GM23248 (cell line): Measurements from ENCODE around the gene CNPY3.

ENCODE experiments used
- EZH2 ChIP-seq: fragments of 200-600 bp; sonication (generic); IDR thresholded peaks from 2 replicates; pipeline ENCODE4 v1.6.1; 2018; ENCODE audit warnings: antibody characterized with exemption, mild to moderate bottlenecking; ENCODE audit not compliant: insufficient read depth, poor library complexity, severe bottlenecking
- EZH2phosphoT487 ChIP-seq: fragments of 200-600 bp; sonication (generic); IDR thresholded peaks from 2 replicates; pipeline ENCODE4 v1.6.1; 2018; ENCODE audit warnings: antibody characterized with exemption, moderate library complexity, mild to moderate bottlenecking, low read depth; ENCODE audit not compliant: insufficient read depth

DNA sequence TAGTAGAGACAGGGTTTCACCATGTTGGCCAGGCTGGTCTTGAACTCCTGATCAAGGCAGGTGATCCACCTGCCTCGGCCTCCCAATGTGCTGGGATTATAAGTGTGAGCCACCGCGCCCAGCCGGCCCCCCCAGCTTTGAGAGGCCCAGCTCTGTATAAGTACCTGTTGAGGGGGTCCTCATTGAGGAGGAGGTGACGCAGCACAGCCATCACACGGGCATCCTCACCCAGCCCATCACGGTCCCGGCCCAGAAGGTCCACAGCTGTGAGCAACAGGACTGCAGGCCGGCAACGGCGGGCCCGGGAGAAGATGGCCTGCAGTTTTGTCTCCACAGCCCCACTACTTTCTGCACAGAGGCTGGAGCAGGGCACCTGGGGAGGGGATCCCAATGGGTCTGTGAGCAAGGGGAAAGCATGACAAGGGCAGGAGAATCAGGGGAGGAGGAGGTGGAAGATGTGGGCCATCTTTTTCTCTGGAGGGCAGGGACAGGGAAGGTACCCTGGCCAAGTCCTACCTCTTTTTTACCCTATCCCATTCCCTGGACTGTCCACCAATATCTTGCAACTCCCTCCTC, 38.9 kb downstream of the CNPY3 start:
- TF ChIP-seq EZH2 = no peak
- TF ChIP-seq EZH2phosphoT487 = no peak
